ENCODE measurements around the gene ZFAND3. TPM values are rescaled to one million over a fixed set of nuclear protein-coding genes. Genes with fewer than 3 reads are reported as not detected.
A peak's percentile ranks its signal among the peaks of the same experiment; 100 is the strongest.

The ZFAND3 gene
- total and polyA plus RNA-seq, 10 of the 15 experiments (the other 5 are each of a cell fraction or from before 2014, with no cell fraction given), result 0.90 to 34.4 (median 16.3) TPM

- no peak for DNase-seq (ENCODE audit: low read depth, low spot score)
- H3K27me3 ChIP-seq (replicated peaks in 1 of 2; ENCODE audit: control insufficient read depth in 2 of 2, insufficient read depth in 2 of 2, low read length in 1 of 2), result no peaks in the 10 kb centered on the region
- no peak for FAIRE-seq
Measured at GRCh38 chr6:38062066-38062465, 242.5 kb downstream of the ZFAND3 start.

GRCh38 chr6:38063973-38064372 is 244.4 kb downstream of the ZFAND3 start:
- Histone ChIP-seq H3K4me2 (ENCODE audit: control insufficient read depth, insufficient read depth) (no peak overlapping the region), H3K9me3 (replicated peaks; ENCODE audit: control insufficient read depth, insufficient read depth, low read length) (no peaks in the 10 kb centered on the region), H3K4me1 (ENCODE audit: control insufficient read depth, insufficient read depth, low read length) (peaks cover 3% of the 10 kb centered on the region; the same call in 1 of the 2 replicates), H3K27ac (ENCODE audit: control insufficient read depth, insufficient read depth) (no peak overlapping the region), H3K4me3 (no peak overlapping the region), H3K9ac (ENCODE audit: control insufficient read depth, insufficient read depth, low read length) (no peak overlapping the region), H3K27me3 (replicated peaks in 1 of 2; ENCODE audit: control insufficient read depth in 2 of 2, insufficient read depth in 2 of 2, low read length in 1 of 2) (no peaks in the 10 kb centered on the region), H2AFZ (ENCODE audit: control insufficient read depth, low read depth, low read length) (no peak overlapping the region), H4K20me1 (ENCODE audit: control insufficient read depth, insufficient read depth) (no peaks in the 10 kb centered on the region), H3K79me2 (ENCODE audit: control insufficient read depth, insufficient read depth, low read length) (no peaks in the 10 kb centered on the region), H3K36me3 (ENCODE audit: control insufficient read depth in 2 of 2, insufficient read depth in 2 of 2, low read length in 1 of 2) (peaks cover 6 to 12% of the 10 kb centered on the region in 2 experiments; a peak in 3 of 4 replicates)
- ATAC-seq (no peak), FAIRE-seq (no peak), DNase-seq (ENCODE audit: low read depth, low spot score) (no peak)
- ChIA-PET CTCF (interaction anchor here (1.7 kb wide), 1 partner anchor 30 kb away, joined by 7 read pairs; no protein-coding TSS in a partner anchor), POLR2A (no interaction called here), SMC1A (ENCODE audit: uncharacterized antibody, unreplicated experiment) (interaction anchor here (1.0 to 1.4 kb wide), 3 partner anchors 9 to 100 kb away, joined by 3 read pairs; no protein-coding TSS in a partner anchor), RAD21 (ENCODE audit: unreplicated experiment) (no interaction called here)
- BruUV-seq (replicated peaks), result TSS peak; percentile 21
- WGBS (ENCODE audit: insufficient coverage, insufficient replicate concordance, low lambda C conversion rate, missing lambda C conversion rate), result 96% methylated on average over 3 of the region's 3 CpGs
- in situ Hi-C loops (cut with MboI) (no loop called here), intact Hi-C loops (cut with micrococcal nuclease; ENCODE audit: unreplicated experiment) (no loop called here)
- no peak for TF ChIP-seq HDAC6 (IDR thresholded peaks at IDR 0.05; ENCODE audit: unreplicated experiment)
- no peak for TF ChIP-seq CREM (IDR thresholded peaks at IDR 0.05; ENCODE audit: low read depth)
- TF ChIP-seq SREBF2 (IDR thresholded peaks at IDR 0.05; ENCODE audit: low read length), result no peak
- TF ChIP-seq, protein P1, sequence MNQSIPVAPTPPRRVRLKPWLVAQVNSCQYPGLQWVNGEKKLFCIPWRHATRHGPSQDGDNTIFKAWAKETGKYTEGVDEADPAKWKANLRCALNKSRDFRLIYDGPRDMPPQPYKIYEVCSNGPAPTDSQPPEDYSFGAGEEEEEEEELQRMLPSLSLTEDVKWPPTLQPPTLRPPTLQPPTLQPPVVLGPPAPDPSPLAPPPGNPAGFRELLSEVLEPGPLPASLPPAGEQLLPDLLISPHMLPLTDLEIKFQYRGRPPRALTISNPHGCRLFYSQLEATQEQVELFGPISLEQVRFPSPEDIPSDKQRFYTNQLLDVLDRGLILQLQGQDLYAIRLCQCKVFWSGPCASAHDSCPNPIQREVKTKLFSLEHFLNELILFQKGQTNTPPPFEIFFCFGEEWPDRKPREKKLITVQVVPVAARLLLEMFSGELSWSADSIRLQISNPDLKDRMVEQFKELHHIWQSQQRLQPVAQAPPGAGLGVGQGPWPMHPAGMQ (IDR thresholded peaks at IDR 0.05; ENCODE audit: borderline replicate concordance), result no peak
- no peak for TF ChIP-seq SMC3 (IDR thresholded peaks at IDR 0.05; ENCODE audit: borderline replicate concordance, low read length)
- TF ChIP-seq, protein P2, sequence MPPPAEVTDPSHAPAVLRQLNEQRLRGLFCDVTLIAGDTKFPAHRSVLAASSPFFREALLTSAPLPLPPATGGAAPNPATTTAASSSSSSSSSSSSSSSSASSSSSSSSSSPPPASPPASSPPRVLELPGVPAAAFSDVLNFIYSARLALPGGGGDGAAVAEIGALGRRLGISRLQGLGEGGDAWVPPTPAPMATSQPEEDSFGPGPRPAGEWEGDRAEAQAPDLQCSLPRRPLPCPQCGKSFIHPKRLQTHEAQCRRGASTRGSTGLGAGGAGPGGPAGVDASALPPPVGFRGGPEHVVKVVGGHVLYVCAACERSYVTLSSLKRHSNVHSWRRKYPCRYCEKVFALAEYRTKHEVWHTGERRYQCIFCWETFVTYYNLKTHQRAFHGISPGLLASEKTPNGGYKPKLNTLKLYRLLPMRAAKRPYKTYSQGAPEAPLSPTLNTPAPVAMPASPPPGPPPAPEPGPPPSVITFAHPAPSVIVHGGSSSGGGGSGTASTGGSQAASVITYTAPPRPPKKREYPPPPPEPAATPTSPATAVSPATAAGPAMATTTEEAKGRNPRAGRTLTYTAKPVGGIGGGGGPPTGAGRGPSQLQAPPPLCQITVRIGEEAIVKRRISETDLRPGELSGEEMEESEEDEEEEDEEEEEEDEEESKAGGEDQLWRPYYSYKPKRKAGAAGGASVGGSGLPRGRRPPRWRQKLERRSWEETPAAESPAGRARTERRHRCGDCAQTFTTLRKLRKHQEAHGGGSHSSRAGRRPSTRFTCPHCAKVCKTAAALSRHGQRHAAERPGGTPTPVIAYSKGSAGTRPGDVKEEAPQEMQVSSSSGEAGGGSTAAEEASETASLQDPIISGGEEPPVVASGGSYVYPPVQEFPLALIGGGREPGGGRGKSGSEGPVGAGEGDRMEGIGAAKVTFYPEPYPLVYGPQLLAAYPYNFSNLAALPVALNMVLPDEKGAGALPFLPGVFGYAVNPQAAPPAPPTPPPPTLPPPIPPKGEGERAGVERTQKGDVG (CRISPR knock-in tag; IDR thresholded peaks at IDR 0.05), result no peak
- no peak for TF ChIP-seq BCLAF1 (IDR thresholded peaks at IDR 0.05)

More at GRCh38 chr6:38062066-38062465, 242.5 kb downstream of the ZFAND3 start:
- H3K36me3 ChIP-seq (ENCODE audit: control insufficient read depth in 2 of 2, insufficient read depth in 2 of 2, low read length in 1 of 2), result peaks cover 6 to 12% of the 10 kb centered on the region in 2 experiments; a peak in 3 of 4 replicates
- intact Hi-C loops (cut with micrococcal nuclease; ENCODE audit: unreplicated experiment), result no loop called here
- SMC1A ChIA-PET (ENCODE audit: uncharacterized antibody, unreplicated experiment), result interaction anchor here (1.1 to 1.2 kb wide), 2 partner anchors 11 to 28 kb away, joined by 3 read pairs; no protein-coding TSS in a partner anchor
- no peak overlapping the region for H3K27ac ChIP-seq (ENCODE audit: control insufficient read depth, insufficient read depth)
- H4K20me1 ChIP-seq (ENCODE audit: control insufficient read depth, insufficient read depth), result no peaks in the 10 kb centered on the region
- POLR2A ChIA-PET, result no interaction called here
- 85% methylated on average over 3 of the region's 3 CpGs for WGBS (ENCODE audit: insufficient coverage, insufficient replicate concordance, low lambda C conversion rate, missing lambda C conversion rate)
- H3K79me2 ChIP-seq (ENCODE audit: control insufficient read depth, insufficient read depth, low read length), result no peaks in the 10 kb centered on the region; the same call in 1 of the 2 replicates
- RAD21 ChIA-PET (ENCODE audit: unreplicated experiment), result no interaction called here
- H3K4me1 ChIP-seq (ENCODE audit: control insufficient read depth, insufficient read depth, low read length), result peaks cover 10% of the 10 kb centered on the region
- H3K4me2 ChIP-seq (ENCODE audit: control insufficient read depth, insufficient read depth), result no peak overlapping the region
- H3K9ac ChIP-seq (ENCODE audit: control insufficient read depth, insufficient read depth, low read length), result no peak overlapping the region
- BruUV-seq (replicated peaks), result no TSS peak
- H3K9me3 ChIP-seq (replicated peaks; ENCODE audit: control insufficient read depth, insufficient read depth, low read length), result no peaks in the 10 kb centered on the region
- H2AFZ ChIP-seq (ENCODE audit: control insufficient read depth, low read depth, low read length), result no peak overlapping the region
- no peak for TF ChIP-seq ZZZ3 (IDR thresholded peaks at IDR 0.05; ENCODE audit: control insufficient read depth, insufficient read length, low read depth)
- in situ Hi-C loops (cut with MboI), result no loop called here
- no peak for ATAC-seq
- no peak overlapping the region for H3K4me3 ChIP-seq
- CTCF ChIA-PET, result interaction anchor here (0.7 to 1.2 kb wide), 2 partner anchors 9 to 358 kb away, joined by 3 read pairs; no protein-coding TSS in a partner anchor
